HFF-Myc (cell line): ENCODE results near the gene LRMDA.

Experiments used
- DNase-seq: peaks from one replicate; pipeline ENCODE4 v3.0.0-alpha.2; 2011; ENCODE audit warnings: low read depth; ENCODE audit errors: extremely low read depth
- H3K4me3 ChIP-seq: replicated peaks from 2 replicates; pipeline ENCODE4 v1.5.1; 2011; ENCODE audit warnings: low read depth, mild to moderate bottlenecking, control low read depth, low read length
- CTCF ChIP-seq: IDR thresholded peaks from 2 replicates; pipeline ENCODE4 v1.5.1; 2012; ENCODE audit warnings: mild to moderate bottlenecking, low read depth, low read length, control low read depth; ENCODE audit errors: missing control alignments

LRMDA gene

GRCh38 chr10:76067447-76067846, 636.0 kb downstream of the LRMDA start:
- H3K4me3 ChIP-seq, result no peak overlapping the region
- DNase-seq, result no peak
- no peak for TF ChIP-seq CTCF

GRCh38 chr10:76068856-76069255, 637.4 kb downstream of the LRMDA start:
- no peak for DNase-seq
- no peak overlapping the region for H3K4me3 ChIP-seq
- TF ChIP-seq CTCF, result no peak

- TF ChIP-seq CTCF, result no peak
- DNase-seq, result no peak
- H3K4me3 ChIP-seq, result no peak overlapping the region
These were observed 639.5 kb downstream of the LRMDA start for GRCh38 chr10:76070916-76071315.

DNA sequence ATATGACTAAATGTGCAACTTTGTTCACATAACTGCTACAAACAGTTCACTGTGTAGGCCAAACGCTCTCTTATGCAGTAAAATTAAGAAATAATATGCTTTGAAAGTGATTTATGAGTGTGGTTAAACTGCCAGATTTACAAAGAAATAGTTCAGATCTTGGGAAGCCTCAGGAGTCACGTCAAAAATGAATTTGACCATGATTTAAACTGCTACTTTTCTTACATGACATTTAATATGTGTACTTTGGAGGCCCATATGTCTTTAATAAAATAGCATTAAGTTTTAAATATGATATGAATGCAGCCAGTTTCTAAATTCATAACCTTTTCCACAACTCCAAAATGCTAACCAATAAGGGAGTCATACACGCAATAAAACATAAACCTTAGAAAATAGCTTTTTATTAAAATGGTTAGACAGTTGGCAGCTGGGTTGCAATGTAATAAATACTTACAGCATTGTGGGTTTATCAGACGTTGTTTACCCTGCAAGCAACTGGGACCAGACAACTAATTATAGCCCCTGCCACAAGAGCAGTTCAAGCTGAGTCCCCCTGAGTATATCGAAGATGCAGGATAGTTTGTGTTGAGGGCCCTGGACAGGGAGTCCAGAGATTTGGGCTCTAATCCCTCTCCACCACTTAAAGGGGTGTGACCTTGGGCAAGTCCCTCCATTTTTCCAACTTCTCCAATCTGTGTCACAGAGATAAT, 640.4 kb downstream of the LRMDA start:
- no peak overlapping the region for H3K4me3 ChIP-seq
- TF ChIP-seq CTCF, result no peak
- no peak for DNase-seq

DNA sequence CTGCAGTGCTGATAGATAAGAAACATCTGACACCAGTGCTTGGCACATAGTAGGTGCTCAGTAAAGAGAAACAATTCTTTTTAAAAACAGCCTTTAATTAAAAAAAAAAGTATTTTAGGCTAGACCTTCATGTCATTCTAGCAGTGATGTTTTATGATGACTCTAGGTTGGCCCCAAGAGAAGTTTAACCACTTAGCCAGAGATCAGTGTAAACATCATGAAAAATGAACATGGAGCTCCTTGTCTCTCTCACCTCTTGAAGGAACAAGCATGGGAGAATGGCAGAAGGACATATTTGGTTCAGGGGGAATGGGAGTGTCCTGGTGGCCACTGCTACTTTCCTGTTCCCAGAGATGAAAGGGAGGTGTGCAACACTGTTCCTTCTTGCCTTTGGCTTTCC, 641.0 kb downstream of the LRMDA start:
- DNase-seq, result no peak
- no peak for TF ChIP-seq CTCF
- H3K4me3 ChIP-seq, result no peak overlapping the region

- no peak for DNase-seq
- TF ChIP-seq CTCF, result no peak
- H3K4me3 ChIP-seq, result no peak overlapping the region
These were observed 642.1 kb downstream of the LRMDA start for GRCh38 chr10:76073524-76073923.

DNA sequence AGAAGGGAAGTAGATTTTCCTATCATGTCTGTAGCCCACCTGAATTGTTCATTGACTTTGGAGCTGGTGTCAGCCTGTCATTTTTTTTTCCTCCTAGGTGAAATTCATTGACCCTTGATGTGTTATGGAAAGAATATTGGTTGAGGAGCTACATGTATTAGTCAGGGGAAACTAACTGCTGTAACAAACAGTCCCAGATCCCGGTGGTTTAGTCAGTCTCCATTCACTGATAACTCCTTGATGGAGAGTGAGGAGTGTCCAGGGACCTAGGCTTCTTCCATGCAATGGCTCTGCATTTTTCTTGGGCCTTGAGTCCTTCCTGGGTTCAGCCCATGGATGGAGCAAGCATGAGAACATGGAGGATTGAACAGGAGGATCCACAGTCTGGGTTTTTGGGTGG, 643.2 kb downstream of the LRMDA start:
- no peak for TF ChIP-seq CTCF
- no peak overlapping the region for H3K4me3 ChIP-seq
- no peak for DNase-seq
